Activated T-helper 17 cell treated with anti-CD3 and anti-CD28 coated beads, Interleukin-2, amount 50 U/mL, for 72 hours (primary cell): ENCODE data around the gene CXXC5. TPM values are rescaled to one million over a fixed set of nuclear protein-coding genes. Genes with fewer than 3 reads are reported as not detected.

Source experiments
- ATAC-seq: fragments of 150-1000 bp; cut with Tn5 transposase; replicated peaks from 2 replicates; pipeline ENCODE4 v1.10.0; 2021; ENCODE audit warnings: mild to moderate bottlenecking, moderate library complexity
- H3K27ac Mint-ChIP-seq: one replicate; pipeline ENCODE4 v1.8.0; 2022; ENCODE audit warnings: mixed read lengths
- H3K27me3 Mint-ChIP-seq: one replicate; pipeline ENCODE4 v1.8.0; 2022; ENCODE audit warnings: mixed read lengths
- H3K36me3 Mint-ChIP-seq: one replicate; pipeline ENCODE4 v1.8.0; 2022; ENCODE audit warnings: low read depth, mild to moderate bottlenecking, mixed read lengths
- H3K4me1 Mint-ChIP-seq: one replicate; pipeline ENCODE4 v1.8.0; 2022; ENCODE audit warnings: mixed read lengths
- H3K4me3 Mint-ChIP-seq: one replicate; pipeline ENCODE4 v1.8.0; 2022; ENCODE audit warnings: mild to moderate bottlenecking, mixed read lengths
- H3K9me3 Mint-ChIP-seq: one replicate; pipeline ENCODE4 v1.8.0; 2022; ENCODE audit warnings: mixed read lengths
- total RNA-seq, 2 donors: library from RNA; stranded (reverse); gene quantifications; one replicate each; pipeline ENCODE4 v1.2.3, GENCODE V29; 2022

Gene CXXC5
- total RNA-seq, 2 donors from 2014 or later, result 0.89 to 2.7 TPM

GRCh38 chr5:139635191-139635590 is 13.0 kb upstream of the CXXC5 start:
- peak overlapping the region; percentile 94 for H3K27ac Mint-ChIP-seq
- no peaks in the 10 kb centered on the region for H3K27me3 Mint-ChIP-seq
- H3K36me3 Mint-ChIP-seq, result peaks cover 38% of the 10 kb centered on the region
- no peak for ATAC-seq
- H3K9me3 Mint-ChIP-seq, result no peaks in the 10 kb centered on the region
- peak overlapping the region; percentile 48 for H3K4me3 Mint-ChIP-seq
- H3K4me1 Mint-ChIP-seq, result peaks cover 33% of the 10 kb centered on the region

DNA sequence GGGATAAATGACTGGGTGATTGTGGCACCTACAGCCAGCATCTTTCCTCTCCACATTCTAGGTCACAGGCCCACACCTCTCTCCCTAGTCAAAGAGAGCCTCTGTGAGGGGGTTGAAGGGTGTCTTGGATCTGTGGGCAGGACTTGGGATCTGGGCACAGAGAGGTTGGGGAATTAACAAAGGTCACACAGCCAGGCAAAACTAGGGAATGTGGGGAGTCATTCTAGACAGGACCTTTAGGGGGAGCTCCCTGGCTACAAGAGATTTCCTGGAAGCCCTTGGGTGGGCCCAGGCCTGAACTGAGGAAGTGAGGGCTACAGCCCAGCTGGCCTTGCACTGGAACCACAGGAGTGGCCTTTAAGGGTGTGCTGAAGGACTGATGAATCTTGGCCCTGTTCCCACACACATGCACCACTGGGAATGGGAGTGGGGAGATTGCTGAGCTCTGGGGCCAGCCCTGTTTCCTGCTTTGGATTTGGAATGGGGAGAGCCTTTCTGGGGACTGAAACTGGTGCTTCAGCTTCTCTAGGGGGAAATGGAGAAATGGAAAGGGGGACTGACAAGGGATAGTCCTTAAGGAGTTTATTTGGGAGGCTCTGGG is 12.4 kb upstream of the CXXC5 start:
- H3K27ac Mint-ChIP-seq, result peak overlapping the region; percentile 94
- no peak for ATAC-seq
- no peaks in the 10 kb centered on the region for H3K27me3 Mint-ChIP-seq
- H3K4me1 Mint-ChIP-seq, result peaks cover 33% of the 10 kb centered on the region
- peaks cover 33% of the 10 kb centered on the region for H3K36me3 Mint-ChIP-seq
- no peaks in the 10 kb centered on the region for H3K9me3 Mint-ChIP-seq
- peak overlapping the region; percentile 48 for H3K4me3 Mint-ChIP-seq

GRCh38 chr5:139636207-139636792 is 11.8 kb upstream of the CXXC5 start:
- peak overlapping the region; percentile 48 for H3K4me3 Mint-ChIP-seq
- no peaks in the 10 kb centered on the region for H3K27me3 Mint-ChIP-seq
- ATAC-seq, result peak; percentile 61
- peaks cover 33% of the 10 kb centered on the region for H3K4me1 Mint-ChIP-seq
- peaks cover 27% of the 10 kb centered on the region for H3K36me3 Mint-ChIP-seq
- peak overlapping the region; percentile 94 for H3K27ac Mint-ChIP-seq
- H3K9me3 Mint-ChIP-seq, result no peaks in the 10 kb centered on the region

- Mint-ChIP-seq H3K4me1 (peaks cover 33% of the 10 kb centered on the region), H3K36me3 (peaks cover 24% of the 10 kb centered on the region), H3K9me3 (no peaks in the 10 kb centered on the region), H3K4me3 (peak overlapping the region; percentile 48), H3K27me3 (no peaks in the 10 kb centered on the region), H3K27ac (peak overlapping the region; percentile 94)
- peak; percentile 87 for ATAC-seq
Measured at GRCh38 chr5:139636975-139637408, 11.2 kb upstream of the CXXC5 start.

GRCh38 chr5:139637438-139638089 is 10.6 kb upstream of the CXXC5 start:
- Mint-ChIP-seq H3K27ac (peak overlapping the region; percentile 58), H3K9me3 (no peaks in the 10 kb centered on the region), H3K36me3 (peaks cover 24% of the 10 kb centered on the region), H3K4me1 (peaks cover 33% of the 10 kb centered on the region), H3K27me3 (no peaks in the 10 kb centered on the region), H3K4me3 (peak overlapping the region; percentile 48)
- no peak for ATAC-seq

GRCh38 chr5:139638090-139638735 is 9.9 kb upstream of the CXXC5 start:
- peaks cover 31% of the 10 kb centered on the region for H3K4me1 Mint-ChIP-seq

GRCh38 chr5:139638736-139639618 is 9.2 kb upstream of the CXXC5 start:
- no peak overlapping the region for H3K4me3 Mint-ChIP-seq
- H3K9me3 Mint-ChIP-seq, result no peaks in the 10 kb centered on the region
- H3K27me3 Mint-ChIP-seq, result no peaks in the 10 kb centered on the region
- peaks cover 27% of the 10 kb centered on the region for H3K4me1 Mint-ChIP-seq
- ATAC-seq, result no peak
- H3K27ac Mint-ChIP-seq, result peak overlapping the region; percentile 30
- H3K36me3 Mint-ChIP-seq, result peaks cover 17% of the 10 kb centered on the region

More at GRCh38 chr5:139638090-139638735, 9.9 kb upstream of the CXXC5 start:
- Mint-ChIP-seq H3K36me3 (peaks cover 21% of the 10 kb centered on the region), H3K4me3 (no peak overlapping the region), H3K27me3 (no peaks in the 10 kb centered on the region), H3K27ac (peak overlapping the region; percentile 58), H3K9me3 (no peaks in the 10 kb centered on the region)
- ATAC-seq, result no peak

DNA sequence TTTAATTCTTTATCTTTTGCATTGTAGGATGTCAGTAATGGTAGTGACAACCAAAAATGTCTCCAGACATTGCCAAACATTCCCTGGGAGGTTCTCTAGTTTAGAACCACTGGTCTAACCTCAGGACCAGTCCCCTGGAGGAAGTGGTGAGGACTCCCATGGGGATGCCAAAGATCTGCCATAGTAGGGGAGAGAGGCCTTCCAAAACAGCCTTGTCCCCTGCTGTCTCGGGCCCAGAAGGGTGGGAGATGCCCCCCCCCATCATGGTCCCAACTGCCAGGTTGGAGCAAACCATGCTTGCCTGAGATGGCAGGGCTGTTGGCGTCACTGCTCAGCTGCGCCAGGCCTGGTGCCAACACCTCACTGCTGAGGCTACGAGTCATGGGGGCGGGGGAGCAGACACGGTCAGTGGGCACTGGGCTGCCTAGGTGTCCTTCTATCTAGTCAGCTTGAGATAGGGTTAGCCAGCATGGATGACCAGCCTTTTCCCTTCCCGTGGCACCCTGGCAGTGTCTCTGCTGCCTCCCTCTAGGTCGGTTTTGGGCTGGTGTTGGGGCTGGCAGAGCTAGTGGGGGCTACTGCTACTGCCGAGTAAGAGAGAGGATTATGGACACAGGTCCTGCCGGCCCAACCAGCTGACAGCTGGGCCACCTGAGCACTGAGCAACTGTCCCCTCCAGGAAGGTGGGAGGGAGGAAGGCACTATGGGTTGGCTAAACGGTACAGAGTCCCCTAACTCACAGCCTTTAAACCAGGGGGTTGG is 8.3 kb upstream of the CXXC5 start:
- Mint-ChIP-seq H3K27ac (no peak overlapping the region), H3K4me1 (peaks cover 24% of the 10 kb centered on the region), H3K36me3 (peaks cover 17% of the 10 kb centered on the region), H3K9me3 (no peaks in the 10 kb centered on the region), H3K4me3 (no peak overlapping the region), H3K27me3 (no peaks in the 10 kb centered on the region)
- ATAC-seq, result no peak

GRCh38 chr5:139640421-139641115 is 7.6 kb upstream of the CXXC5 start:
- Mint-ChIP-seq H3K36me3 (peaks cover 17% of the 10 kb centered on the region), H3K4me3 (no peak overlapping the region), H3K4me1 (peaks cover 16% of the 10 kb centered on the region), H3K9me3 (no peaks in the 10 kb centered on the region), H3K27ac (no peak overlapping the region), H3K27me3 (no peaks in the 10 kb centered on the region)
- no peak for ATAC-seq

- ATAC-seq, result no peak
- H3K4me1 Mint-ChIP-seq, result peaks cover 8% of the 10 kb centered on the region
- H3K36me3 Mint-ChIP-seq, result peaks cover 11% of the 10 kb centered on the region
- H3K27ac Mint-ChIP-seq, result peak overlapping the region; percentile 15
- H3K4me3 Mint-ChIP-seq, result no peak overlapping the region
- H3K27me3 Mint-ChIP-seq, result peaks cover under 1% of the 10 kb centered on the region
- no peaks in the 10 kb centered on the region for H3K9me3 Mint-ChIP-seq
Measured at GRCh38 chr5:139641116-139642080, 6.8 kb upstream of the CXXC5 start.

GRCh38 chr5:139642213-139642612 is 5.9 kb upstream of the CXXC5 start:
- no peak overlapping the region for H3K27ac Mint-ChIP-seq
- no peaks in the 10 kb centered on the region for H3K4me1 Mint-ChIP-seq
- ATAC-seq, result no peak
- H3K27me3 Mint-ChIP-seq, result peaks cover 6% of the 10 kb centered on the region
- H3K36me3 Mint-ChIP-seq, result peaks cover 11% of the 10 kb centered on the region
- no peak overlapping the region for H3K4me3 Mint-ChIP-seq
- no peaks in the 10 kb centered on the region for H3K9me3 Mint-ChIP-seq
